NCI-H2107 (cell line): ENCODE measurements around the gene GPR27.
A peak's percentile ranks its signal among the peaks of the same experiment; 100 is the strongest.

Experiments
- DNase-seq: peaks from one replicate; lab custom pipeline; 2025; lab: John Stamatoyannopoulos, UW

GPR27 gene

DNA sequence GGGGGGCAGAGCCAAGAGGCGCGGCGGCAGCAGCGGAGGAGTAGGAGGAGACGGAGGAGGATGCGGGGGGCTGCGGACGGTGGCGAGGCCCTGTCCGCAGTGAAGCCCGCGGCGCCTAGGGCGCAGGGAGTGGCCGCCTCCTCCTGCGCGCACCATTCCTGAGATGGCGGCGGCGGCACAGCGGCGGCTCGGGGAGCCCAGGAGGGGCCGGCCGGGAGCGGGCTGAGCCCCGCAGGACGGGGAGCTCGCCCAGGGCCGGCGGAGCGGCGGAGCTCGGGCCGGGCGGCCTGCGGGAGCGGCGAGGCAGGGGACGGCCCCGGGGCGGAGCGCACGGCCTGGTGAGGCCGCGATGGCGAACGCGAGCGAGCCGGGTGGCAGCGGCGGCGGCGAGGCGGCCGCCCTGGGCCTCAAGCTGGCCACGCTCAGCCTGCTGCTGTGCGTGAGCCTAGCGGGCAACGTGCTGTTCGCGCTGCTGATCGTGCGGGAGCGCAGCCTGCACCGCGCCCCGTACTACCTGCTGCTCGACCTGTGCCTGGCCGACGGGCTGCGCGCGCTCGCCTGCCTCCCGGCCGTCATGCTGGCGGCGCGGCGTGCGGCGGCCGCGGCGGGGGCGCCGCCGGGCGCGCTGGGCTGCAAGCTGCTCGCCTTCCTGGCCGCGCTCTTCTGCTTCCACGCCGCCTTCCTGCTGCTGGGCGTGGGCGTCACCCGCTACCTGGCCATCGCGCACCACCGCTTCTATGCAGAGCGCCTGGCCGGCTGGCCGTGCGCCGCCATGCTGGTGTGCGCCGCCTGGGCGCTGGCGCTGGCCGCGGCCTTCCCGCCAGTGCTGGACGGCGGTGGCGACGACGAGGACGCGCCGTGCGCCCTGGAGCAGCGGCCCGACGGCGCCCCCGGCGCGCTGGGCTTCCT, at the start of gene GPR27:
GPR27 (plus strand) TSS at position 155 of the 909 bp plus-strand sequence; CDS start at position 350, 195 bp downstream.
- no peak for DNase-seq

DNA sequence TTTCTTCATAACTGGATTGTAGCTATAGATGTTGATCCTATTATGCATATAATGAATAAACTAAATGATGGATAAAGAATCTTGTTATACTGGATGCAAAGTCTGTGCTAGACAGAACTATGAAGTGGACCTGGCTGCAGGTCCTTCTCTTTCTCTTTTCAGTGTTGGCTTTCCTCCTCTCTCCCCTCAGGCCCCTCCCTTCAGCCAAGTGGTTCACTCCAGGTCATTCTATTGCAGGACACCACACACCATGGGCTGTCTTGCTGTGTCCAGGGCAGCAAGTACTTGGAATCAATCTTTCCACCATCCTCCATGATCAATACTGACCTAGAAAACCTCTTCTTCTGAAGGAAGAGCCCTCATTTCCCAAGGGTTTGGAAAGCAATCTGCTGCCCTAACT, 48.7 kb upstream of the GPR27 start:
- DNase-seq = no peak

- DNase-seq = no peak
Measured at GRCh38 chr3:71705681-71706080, 48.0 kb upstream of the GPR27 start.

GRCh38 chr3:71707595-71707994, 46.1 kb upstream of the GPR27 start:
- DNase-seq = no peak

DNA sequence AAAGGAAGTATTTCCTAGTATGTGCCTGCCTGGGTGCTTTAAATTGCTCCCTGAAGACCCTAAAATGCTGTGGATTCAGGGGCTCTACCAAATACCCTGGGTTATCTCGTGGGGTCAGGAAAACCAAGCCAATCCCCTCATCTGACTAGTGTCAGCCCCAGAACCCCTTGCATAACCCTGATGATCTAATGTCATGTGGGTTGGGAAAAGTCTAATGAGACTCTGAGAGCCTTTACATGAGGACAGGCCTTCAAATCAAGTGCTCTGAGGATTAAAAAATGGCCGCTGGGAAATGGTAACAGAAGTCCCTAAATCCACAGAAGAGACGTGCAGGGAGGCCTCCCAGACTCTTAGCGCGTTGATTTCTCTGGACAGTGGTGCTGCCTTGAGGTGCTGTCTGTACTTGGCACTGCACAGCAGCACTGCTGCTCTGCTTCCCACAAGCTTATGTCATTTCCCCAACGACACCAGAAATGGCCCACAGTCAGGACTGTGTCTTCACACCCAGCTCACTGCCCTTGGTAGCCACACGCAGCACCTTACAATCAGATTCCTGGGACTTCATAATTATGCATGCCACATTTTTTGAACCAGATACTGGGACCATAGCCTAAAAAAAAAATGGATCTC, 45.1 kb upstream of the GPR27 start:
- DNase-seq = no peak

DNA sequence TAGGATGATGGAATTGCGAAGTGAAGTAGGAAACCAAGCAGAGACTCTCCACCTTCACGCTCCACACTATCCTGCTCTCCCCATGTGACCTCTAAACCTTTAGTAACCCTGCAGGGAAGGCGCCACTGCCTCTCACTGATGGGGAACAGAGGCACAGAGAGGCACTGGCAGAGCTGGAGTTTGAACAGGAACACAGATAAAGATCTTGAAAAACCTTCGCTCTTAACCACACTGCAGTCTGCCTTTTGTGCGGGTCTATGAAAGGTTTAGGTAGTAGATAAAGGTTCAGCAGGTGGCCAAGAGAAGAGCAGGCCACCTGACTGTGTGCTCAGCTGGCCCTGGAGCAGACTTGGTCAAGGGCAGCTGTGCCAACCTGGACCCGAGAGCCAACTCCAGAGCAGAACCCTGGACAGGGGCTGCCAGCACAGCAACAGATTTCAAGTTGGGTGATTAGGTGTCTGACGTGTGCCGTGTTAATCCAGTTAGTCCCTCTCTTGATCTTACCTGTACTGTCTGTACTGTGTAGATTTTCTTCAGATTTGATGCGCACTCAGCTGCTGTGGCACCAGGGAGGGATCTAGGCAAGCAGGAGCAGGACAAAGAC, 43.6 kb upstream of the GPR27 start:
- DNase-seq = no peak

DNA sequence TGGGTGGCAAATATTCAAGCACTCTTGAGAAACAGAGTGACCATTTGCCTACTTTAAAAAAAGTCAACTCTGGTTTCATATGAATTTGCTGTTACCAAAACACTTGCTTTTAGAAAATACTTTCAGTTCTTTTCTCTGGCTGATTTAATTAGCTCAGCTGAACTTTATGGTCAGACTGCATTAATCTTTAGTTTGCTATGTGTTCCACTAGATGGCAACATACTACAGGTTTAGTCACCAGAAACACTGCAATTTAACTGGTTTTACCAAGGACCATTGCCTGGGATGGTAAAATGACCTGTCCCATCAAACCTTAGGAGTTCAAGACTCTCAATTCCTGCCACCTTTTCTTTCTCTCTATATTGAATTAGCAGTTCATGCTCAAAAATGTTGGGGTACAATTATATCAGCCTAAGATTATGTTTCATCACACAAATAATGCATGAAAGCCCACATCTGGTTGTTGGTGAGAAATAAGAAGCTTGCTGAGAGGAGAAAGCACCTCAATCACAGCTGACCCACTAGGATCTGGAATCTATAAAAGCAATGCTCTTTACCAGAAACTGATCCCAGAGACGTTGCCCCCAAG, 42.7 kb upstream of the GPR27 start:
- DNase-seq = no peak

DNA sequence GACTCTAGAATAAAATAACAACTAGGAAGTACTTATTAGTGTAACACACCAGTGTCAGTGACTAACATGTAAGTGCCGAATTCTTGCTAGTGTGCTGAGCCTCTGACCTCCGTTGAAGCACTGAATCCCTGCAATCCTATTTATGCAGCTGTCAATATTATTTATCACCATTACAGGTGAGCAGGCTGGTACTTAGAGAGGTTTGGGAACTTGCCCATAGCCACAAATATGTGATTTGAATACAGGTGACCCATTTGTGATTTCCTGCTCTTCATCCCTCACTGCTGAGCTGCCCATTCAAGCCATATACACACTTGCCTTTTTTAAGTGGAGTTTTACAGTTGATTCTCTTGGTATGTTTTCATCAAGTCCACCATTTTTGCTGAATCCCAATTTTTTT, 40.6 kb upstream of the GPR27 start:
- peak; percentile 49 for DNase-seq

GRCh38 chr3:71714595-71714994, 39.1 kb upstream of the GPR27 start:
- DNase-seq = no peak

DNA sequence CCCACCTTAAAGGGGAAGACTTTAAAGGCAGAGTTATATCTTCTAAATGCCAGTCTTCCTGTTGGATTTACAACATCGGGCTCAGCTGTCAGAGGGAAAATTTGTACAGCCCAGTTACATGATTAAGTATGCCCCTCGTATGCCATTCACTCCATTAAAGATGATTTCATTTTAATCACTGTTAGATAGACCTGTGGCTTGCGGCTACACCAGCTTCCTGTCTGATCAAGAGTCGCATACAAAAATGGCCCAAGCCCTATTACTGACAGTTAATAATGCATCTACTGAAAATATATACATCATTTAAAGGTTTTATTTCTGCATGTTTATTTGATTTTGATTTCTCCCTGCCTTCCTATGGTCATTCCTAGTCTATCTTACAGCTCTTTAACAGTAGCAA, 35.6 kb upstream of the GPR27 start:
- DNase-seq = no peak

- DNase-seq = no peak
Measured at GRCh38 chr3:71721002-71721401, 32.7 kb upstream of the GPR27 start.

DNA sequence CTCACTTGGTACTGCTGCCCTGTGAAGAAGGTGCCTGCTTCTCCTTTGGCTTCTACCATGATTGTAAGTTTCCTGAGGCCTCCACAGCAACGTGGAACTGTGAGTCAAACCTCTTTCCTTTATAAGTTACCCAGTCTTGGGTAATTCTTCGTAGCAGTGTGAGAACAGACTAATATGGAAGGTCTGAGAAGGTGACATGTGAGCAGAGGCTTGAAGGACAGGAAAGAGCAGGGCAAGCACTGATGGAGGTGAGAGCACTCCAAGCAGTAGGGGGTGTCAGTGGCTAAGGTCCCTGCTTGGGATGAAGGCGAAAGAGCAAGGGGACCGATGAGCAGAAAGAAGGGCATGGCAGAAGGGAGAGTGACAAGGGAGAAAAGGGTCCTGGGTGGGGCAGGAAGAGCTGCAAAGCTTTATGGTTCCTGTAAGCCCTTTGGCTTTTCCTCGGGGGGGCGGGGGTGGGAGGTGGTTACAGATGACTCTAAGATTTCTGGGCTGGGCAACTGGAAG, 32.0 kb upstream of the GPR27 start:
- DNase-seq = no peak

DNA sequence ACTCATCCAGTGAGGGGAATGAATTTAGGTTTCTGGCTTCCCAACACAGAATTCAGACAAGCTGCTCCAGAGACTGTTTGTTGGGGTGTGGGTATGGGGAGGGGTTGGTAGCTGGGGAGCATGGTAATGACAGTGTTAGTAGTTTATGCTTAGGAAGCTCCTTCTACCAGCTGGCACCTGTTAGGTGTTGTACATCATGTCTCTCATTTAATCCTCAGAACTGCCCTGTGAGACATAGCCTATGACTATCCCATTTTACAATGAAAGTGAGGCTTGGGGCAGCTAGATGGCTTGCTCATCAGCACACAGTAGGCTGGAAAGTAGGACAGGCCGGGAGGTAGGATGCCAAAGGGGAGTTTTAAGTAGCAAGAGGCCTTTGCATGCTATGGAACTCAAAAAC, 31.0 kb upstream of the GPR27 start:
- DNase-seq = no peak

GRCh38 chr3:71723452-71724170, 30.0 kb upstream of the GPR27 start:
- DNase-seq = no peak

DNA sequence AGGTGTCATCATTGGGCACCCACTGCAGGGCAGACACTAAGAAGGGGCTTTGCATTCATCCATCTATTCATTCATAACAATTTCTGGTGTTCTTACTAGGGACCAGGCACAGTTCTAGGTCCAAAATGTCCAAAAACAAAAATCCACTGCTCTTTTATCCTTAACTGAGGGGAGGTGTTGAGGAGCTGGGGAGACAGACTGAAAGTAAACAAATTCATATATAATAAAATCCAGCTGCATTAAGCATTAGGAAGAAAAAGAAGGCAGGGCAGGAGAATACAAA, 29.5 kb upstream of the GPR27 start:
- DNase-seq = no peak

DNA sequence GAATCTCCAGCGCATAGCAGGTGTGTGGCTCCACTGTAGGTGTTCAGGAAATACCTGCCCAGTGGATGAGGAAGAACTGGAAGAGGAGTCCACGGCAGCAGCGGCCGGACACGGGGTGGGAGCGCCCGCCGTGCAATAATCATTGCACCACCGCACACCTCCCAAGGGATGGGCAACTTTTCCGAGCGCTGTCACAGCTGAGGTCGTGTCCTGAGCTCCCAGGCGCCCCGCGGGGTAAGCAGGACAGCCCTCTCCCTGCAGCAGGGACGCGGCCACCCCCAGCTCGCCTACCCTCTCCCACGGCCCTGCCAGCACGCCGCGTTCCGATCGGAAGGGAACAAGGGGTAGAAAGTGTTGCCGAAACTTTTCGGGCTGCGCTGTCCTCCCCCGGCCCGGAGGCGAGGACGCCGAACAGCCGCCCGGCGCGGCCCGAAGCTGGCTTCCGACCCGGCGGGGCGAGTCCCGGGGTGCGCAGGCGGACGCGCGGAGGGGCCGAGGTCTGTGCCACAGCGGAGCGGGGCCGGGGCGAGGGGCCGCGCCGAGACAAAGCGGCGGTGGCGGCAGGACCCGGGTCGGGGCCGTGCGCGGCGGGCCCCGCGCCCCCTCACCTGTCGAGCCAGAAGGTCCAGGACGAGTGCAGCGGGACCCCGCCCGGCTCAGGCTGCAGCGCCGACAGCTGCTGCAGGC, 28.9 kb upstream of the GPR27 start:
- DNase-seq = no peak

DNA sequence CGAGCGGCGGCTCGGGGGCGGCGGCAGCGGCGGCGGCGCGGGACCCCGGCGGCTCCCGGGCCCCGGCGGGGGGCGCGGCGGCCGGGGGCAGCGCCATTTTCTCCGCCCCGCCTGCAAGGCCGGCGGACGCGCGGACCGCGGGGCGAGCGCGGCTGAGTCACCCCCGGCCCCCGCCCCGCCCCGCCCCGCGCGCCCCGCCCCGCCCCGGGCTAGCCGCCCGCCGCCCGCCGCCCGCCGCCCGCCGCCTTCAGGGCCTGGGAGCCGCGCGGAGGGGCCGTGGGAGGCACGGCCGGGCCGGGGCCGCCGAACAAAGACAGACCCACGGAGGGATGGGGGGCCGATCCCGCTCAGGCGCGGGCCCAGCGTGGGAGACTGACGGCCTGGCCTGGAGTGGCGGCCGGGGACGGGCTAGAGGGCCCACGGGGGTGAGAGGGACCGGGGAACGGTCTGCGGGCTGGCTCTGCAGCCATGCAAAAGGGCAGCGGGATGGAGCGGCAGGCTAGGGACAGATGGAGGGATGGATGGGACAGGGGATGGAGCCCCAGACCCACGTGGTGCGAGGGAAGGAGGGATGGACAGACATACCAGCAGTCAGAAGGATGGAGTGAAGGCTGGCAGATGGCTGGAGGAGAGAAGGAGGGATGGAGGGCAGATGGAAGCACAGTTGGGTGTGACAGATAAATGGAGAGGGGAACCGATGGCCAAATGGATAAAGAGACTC, 28.2 kb upstream of the GPR27 start, which contains the start of gene EIF4E3:
EIF4E3 (minus strand) TSS at position 132 of the 721 bp plus-strand sequence; CDS start at position 97, 35 bp downstream.
- no peak for DNase-seq

- no peak for DNase-seq
Measured at GRCh38 chr3:71726146-71726545, 27.5 kb upstream of the GPR27 start.

- DNase-seq = no peak
Measured at GRCh38 chr3:71728632-71729342, 24.9 kb upstream of the GPR27 start.

GRCh38 chr3:71732637-71733036, 21.0 kb upstream of the GPR27 start:
- DNase-seq = no peak
